PC-9 (cell line): ENCODE results near the gene LEP. TPM values are rescaled to one million over a fixed set of nuclear protein-coding genes. Genes with fewer than 3 reads are reported as not detected.

Source experiments
- BruUV-seq: library from RNA; stranded (reverse); fragments of 400-500 nt; replicated peaks from 2 replicates; lab custom pipeline; 2021; lab: Mats Ljungman, UMichigan
- CTCF ChIA-PET: fragments of 300-600 bp; sonication (Branson Sonifier 250); formaldehyde crosslinking; loops from one replicate; lab custom pipeline; 2022; ENCODE audit warnings: antibody characterized with exemption; lab: Charles Lee
- POLR2A ChIA-PET: fragments of 300-600 bp; sonication (Branson Sonifier 250); formaldehyde crosslinking; loops from one replicate; lab custom pipeline; 2022; ENCODE audit warnings: antibody characterized with exemption; ENCODE audit not compliant: unreplicated experiment; lab: Charles Lee
- DNase-seq, 2 experiments: peaks; one replicate each; pipeline versions ENCODE4 v3.0.0 to v3.0.0-alpha.2; 2015 to 2022; ENCODE audit warnings: mixed read lengths in 1 of 2
- H2AFZ ChIP-seq: fragments of 200-600 bp; sonication (generic); 2 replicates; pipeline ENCODE4 v1.8.1; 2017; ENCODE audit warnings: antibody characterized with exemption
- H3F3A ChIP-seq: fragments of 200-600 bp; sonication (generic); 2 replicates; pipeline ENCODE4 v1.8.1; 2017; ENCODE audit warnings: antibody characterized with exemption, mild to moderate bottlenecking, low read depth; ENCODE audit not compliant: insufficient read depth
- H3K27ac ChIP-seq: fragments of 200-600 bp; sonication (generic); 2 replicates; pipeline ENCODE4 v1.6.1; 2016; ENCODE audit warnings: mixed run types
- H3K27me3 ChIP-seq: fragments of 200-600 bp; sonication (generic); 2 replicates; pipeline ENCODE4 v1.6.1; 2016; ENCODE audit warnings: low read depth, mixed run types; ENCODE audit not compliant: insufficient read depth
- H3K36me3 ChIP-seq: fragments of 200-600 bp; sonication (generic); 2 replicates; pipeline ENCODE4 v1.6.1; 2016; ENCODE audit warnings: low read depth, mixed run types
- H3K4me1 ChIP-seq: fragments of 200-600 bp; sonication (generic); replicated peaks from 2 replicates; pipeline ENCODE4 v1.6.1; 2016; ENCODE audit warnings: mixed run types; ENCODE audit not compliant: insufficient read depth
- H3K4me2 ChIP-seq: fragments of 200-600 bp; sonication (generic); 2 replicates; pipeline ENCODE4 v1.6.1; 2017; ENCODE audit warnings: mixed run types
- H3K4me3 ChIP-seq: fragments of 200-600 bp; sonication (generic); 2 replicates; pipeline ENCODE4 v1.6.1; 2016; ENCODE audit warnings: mixed run types
- H3K79me2 ChIP-seq: fragments of 200-600 bp; sonication (generic); 2 replicates; pipeline ENCODE4 v1.6.1; 2017; ENCODE audit warnings: low read depth, mixed run types
- H3K9me2 ChIP-seq: fragments of 200-600 bp; sonication (generic); 2 replicates; pipeline ENCODE4 v1.8.1; 2017; ENCODE audit warnings: mild to moderate bottlenecking; ENCODE audit not compliant: insufficient read depth
- H3K9me3 ChIP-seq: fragments of 200-600 bp; sonication (generic); 2 replicates; pipeline ENCODE4 v1.8.1; 2016; ENCODE audit warnings: low read depth; ENCODE audit not compliant: insufficient read depth
- H4K20me1 ChIP-seq: fragments of 200-600 bp; sonication (generic); 2 replicates; pipeline ENCODE4 v1.8.1; 2017; ENCODE audit not compliant: insufficient read depth
- EZH2 ChIP-seq: fragments of 200-600 bp; sonication (generic); IDR thresholded peaks from 2 replicates; pipeline ENCODE4 v1.8.0; 2017; ENCODE audit warnings: antibody characterized with exemption, low read depth
- intact Hi-C: fragments of 100-400 bp; cut with micrococcal nuclease; formaldehyde crosslinking; loops from one replicate; pipeline ENCODE4 v1.10.0; 2022; ENCODE audit not compliant: unreplicated experiment
- total RNA-seq: library from RNA; stranded (reverse); gene quantifications from 2 replicates; pipeline ENCODE4 v1.2.3, GENCODE V29; 2021
- TF ChIP-seq, protein P1 (sequence below): fragments of 200-600 bp; sonication (generic); conservative IDR thresholded peaks from 2 replicates; pipeline ENCODE4 v1.6.1; 2017; ENCODE audit warnings: mixed run types, antibody characterized with exemption, mild to moderate bottlenecking, moderate library complexity

LEP gene
- total RNA-seq, 1 experiment from 2014 or later = not detected

DNA sequence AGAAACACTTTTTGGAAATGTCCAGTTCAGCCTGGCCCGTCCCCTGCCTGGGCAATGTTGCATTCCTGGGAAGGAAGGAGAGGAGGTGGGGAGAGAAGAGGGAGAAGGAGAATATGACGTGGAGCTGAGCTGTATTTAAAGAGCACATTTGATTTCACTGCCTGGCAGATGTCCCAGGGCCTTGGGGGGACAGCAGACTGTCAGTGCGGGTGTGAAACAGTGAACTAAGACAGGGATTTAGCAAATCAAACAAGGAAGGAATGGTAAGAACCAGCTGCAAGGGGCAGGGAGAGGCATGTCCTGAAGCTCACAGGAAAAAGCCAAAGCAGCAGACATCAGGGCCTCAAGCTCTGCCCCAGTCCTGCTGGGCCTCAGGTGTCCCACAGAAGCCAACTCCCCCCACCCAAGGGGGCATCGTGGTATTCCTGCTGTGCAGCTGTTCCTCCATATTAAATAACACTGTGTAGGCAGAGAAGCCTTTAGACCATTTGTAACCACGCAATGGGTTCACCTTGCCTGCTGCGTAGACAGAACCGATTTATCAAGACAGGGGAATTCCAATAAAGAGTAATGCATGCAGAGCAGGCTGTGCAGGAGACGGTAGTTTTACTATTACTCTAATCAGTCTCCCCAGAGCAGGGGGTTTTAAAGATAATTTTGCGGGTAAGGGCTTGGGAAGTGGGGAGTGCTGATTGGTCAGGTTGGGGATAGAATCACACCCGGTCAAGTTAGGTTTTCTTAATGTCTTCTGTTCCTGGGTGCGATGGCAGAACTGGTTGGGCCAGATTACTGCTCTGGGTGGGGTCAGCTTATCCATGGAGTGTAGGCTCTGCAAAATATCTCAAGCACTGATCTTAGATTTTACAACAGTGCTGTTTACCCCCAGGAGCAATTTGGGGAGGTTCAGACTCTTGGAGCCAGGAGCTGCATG is 18.3 kb downstream of the LEP start:
- intact Hi-C loops = no loop called here
- H3K4me3 ChIP-seq = peak overlapping the region; percentile 46; the same call in 1 of the 2 replicates
- peaks cover 24% of the 10 kb centered on the region for H3F3A ChIP-seq
- no peak for TF ChIP-seq EZH2
- TF ChIP-seq, protein P1, sequence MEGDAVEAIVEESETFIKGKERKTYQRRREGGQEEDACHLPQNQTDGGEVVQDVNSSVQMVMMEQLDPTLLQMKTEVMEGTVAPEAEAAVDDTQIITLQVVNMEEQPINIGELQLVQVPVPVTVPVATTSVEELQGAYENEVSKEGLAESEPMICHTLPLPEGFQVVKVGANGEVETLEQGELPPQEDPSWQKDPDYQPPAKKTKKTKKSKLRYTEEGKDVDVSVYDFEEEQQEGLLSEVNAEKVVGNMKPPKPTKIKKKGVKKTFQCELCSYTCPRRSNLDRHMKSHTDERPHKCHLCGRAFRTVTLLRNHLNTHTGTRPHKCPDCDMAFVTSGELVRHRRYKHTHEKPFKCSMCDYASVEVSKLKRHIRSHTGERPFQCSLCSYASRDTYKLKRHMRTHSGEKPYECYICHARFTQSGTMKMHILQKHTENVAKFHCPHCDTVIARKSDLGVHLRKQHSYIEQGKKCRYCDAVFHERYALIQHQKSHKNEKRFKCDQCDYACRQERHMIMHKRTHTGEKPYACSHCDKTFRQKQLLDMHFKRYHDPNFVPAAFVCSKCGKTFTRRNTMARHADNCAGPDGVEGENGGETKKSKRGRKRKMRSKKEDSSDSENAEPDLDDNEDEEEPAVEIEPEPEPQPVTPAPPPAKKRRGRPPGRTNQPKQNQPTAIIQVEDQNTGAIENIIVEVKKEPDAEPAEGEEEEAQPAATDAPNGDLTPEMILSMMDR = no peak
- H3K79me2 ChIP-seq = no peaks in the 10 kb centered on the region
- CTCF ChIA-PET = interaction anchor here (0.5 to 1.0 kb wide), 4 partner anchors 11 to 174 kb away, joined by 3 to 6 read pairs (median 4); no protein-coding TSS in a partner anchor
- peak; percentile 83 to 91 for DNase-seq
- POLR2A ChIA-PET = interaction anchor here (0.6 kb wide), 2 partner anchors 27 to 38 kb away, joined by 3 to 7 read pairs; no protein-coding TSS in a partner anchor
- H3K27me3 ChIP-seq = no peaks in the 10 kb centered on the region
- no TSS peak for BruUV-seq
- H3K36me3 ChIP-seq = no peaks in the 10 kb centered on the region
- H2AFZ ChIP-seq = peak overlapping the region; percentile 60
- peak overlapping the region; percentile 87 for H3K4me2 ChIP-seq
- no peaks in the 10 kb centered on the region for H3K9me2 ChIP-seq
- peak overlapping the region; percentile 84 for H3K27ac ChIP-seq
- no peaks in the 10 kb centered on the region for H3K9me3 ChIP-seq
- peaks cover 33% of the 10 kb centered on the region for H3K4me1 ChIP-seq
- no peaks in the 10 kb centered on the region for H4K20me1 ChIP-seq

- Histone ChIP-seq H3F3A (peaks cover 24% of the 10 kb centered on the region), H3K4me2 (peak overlapping the region; percentile 87), H3K36me3 (no peaks in the 10 kb centered on the region), H3K4me1 (peaks cover 33% of the 10 kb centered on the region), H3K27ac (peak overlapping the region; percentile 84), H3K4me3 (peak overlapping the region; percentile 46; the same call in 1 of the 2 replicates), H2AFZ (peak overlapping the region; percentile 80; the same call in 1 of the 2 replicates), H3K79me2 (no peaks in the 10 kb centered on the region), H3K9me2 (no peaks in the 10 kb centered on the region), H3K27me3 (no peaks in the 10 kb centered on the region), H4K20me1 (no peaks in the 10 kb centered on the region), H3K9me3 (no peaks in the 10 kb centered on the region)
- ChIA-PET POLR2A (no interaction called here), CTCF (interaction anchor here (1.2 kb wide), 1 partner anchor 95 kb away, joined by 3 read pairs; no protein-coding TSS in a partner anchor)
- intact Hi-C loops = no loop called here
- no peak for DNase-seq
- no TSS peak for BruUV-seq
- TF ChIP-seq, protein P1 = no peak
- no peak for TF ChIP-seq EZH2
Observed at GRCh38 chr7:128260069-128260795, 19.2 kb downstream of the LEP start.

GRCh38 chr7:128262273-128263028 is 21.4 kb downstream of the LEP start:
- Histone ChIP-seq H3K36me3 (no peaks in the 10 kb centered on the region), H2AFZ (no peak overlapping the region), H3K79me2 (no peaks in the 10 kb centered on the region), H3K27me3 (no peaks in the 10 kb centered on the region), H3K9me2 (no peaks in the 10 kb centered on the region), H3K9me3 (no peaks in the 10 kb centered on the region), H3K27ac (no peak overlapping the region), H4K20me1 (no peaks in the 10 kb centered on the region), H3K4me3 (no peak overlapping the region), H3K4me2 (no peak overlapping the region), H3F3A (peaks cover 24% of the 10 kb centered on the region), H3K4me1 (peaks cover 33% of the 10 kb centered on the region)
- ChIA-PET CTCF (no interaction called here), POLR2A (no interaction called here)
- no peak for DNase-seq
- no TSS peak for BruUV-seq
- TF ChIP-seq EZH2 = no peak
- TF ChIP-seq, protein P1 = no peak
- intact Hi-C loops = no loop called here
